NCI-H2107 treated with DMSO at 0.1 percent for 48 hours (cell line): ENCODE measurements around the gene CEP170B.
"Not testable (repeated sequence)": the region's sequence is repeated elsewhere in the genome, so short reads cannot be mapped to it uniquely, and the experiment has no call there.

ENCODE experiments used
- DNase-seq: peaks from one replicate; lab custom pipeline; 2025; ENCODE audit not compliant: unreplicated experiment; lab: John Stamatoyannopoulos, UW

The CEP170B gene

GRCh38 chr14:104888489-104889374 lies 23.7 kb downstream of the CEP170B start:
- DNase-seq, result no peak

GRCh38 chr14:104889375-104889757 lies 24.3 kb downstream of the CEP170B start:
- peak; percentile 23 for DNase-seq

- DNase-seq, result not testable (repeated sequence)
These were observed 25.2 kb downstream of the CEP170B start for GRCh38 chr14:104890292-104890691.

- DNase-seq, result no peak
These were observed 26.1 kb downstream of the CEP170B start for GRCh38 chr14:104891121-104891551.

- DNase-seq, result no peak
These were observed 26.8 kb downstream of the CEP170B start for GRCh38 chr14:104891664-104892530.

GRCh38 chr14:104892531-104893434 lies 27.7 kb downstream of the CEP170B start:
- DNase-seq, result no peak

- no peak for DNase-seq
These were observed 28.6 kb downstream of the CEP170B start for GRCh38 chr14:104893435-104894207.

GRCh38 chr14:104894331-104895206 lies 29.5 kb downstream of the CEP170B start:
- DNase-seq, result no peak

- DNase-seq, result no peak
These were observed 30.2 kb downstream of the CEP170B start for GRCh38 chr14:104895207-104895785.

- peak; percentile 88 for DNase-seq
These were observed 31.0 kb downstream of the CEP170B start for GRCh38 chr14:104895786-104896661.

GRCh38 chr14:104897330-104898194 lies 32.5 kb downstream of the CEP170B start:
- DNase-seq, result no peak

GRCh38 chr14:104898195-104898558 lies 33.1 kb downstream of the CEP170B start:
- no peak for DNase-seq

GRCh38 chr14:104898870-104899510 lies 33.9 kb downstream of the CEP170B start:
- no peak for DNase-seq

- no peak for DNase-seq
These were observed 34.7 kb downstream of the CEP170B start for GRCh38 chr14:104899781-104900180.

- no peak for DNase-seq
These were observed 35.8 kb downstream of the CEP170B start for GRCh38 chr14:104900639-104901512.
